Ovary (tissue), 9 donors: Measurements from ENCODE around the gene IST1. TPM values are rescaled to one million over a fixed set of nuclear protein-coding genes. Genes with fewer than 3 reads are reported as not detected.

Experiments used
- DNase-seq, 5 donors: peaks; one replicate each; pipeline ENCODE4 v3.0.0-alpha.2; 2019 to 2020
- H3K27ac ChIP-seq, 2 donors: fragments of 200-600 bp; one replicate each; pipeline versions ENCODE4 v1.5.1 to v1.8.0; 2019 to 2022
- H3K27me3 ChIP-seq: fragments of 200-600 bp; one replicate; pipeline ENCODE4 v1.8.0; 2022
- H3K36me3 ChIP-seq: fragments of 200-600 bp; sonication (generic); one replicate; pipeline ENCODE4 v1.5.1; 2019
- H3K4me1 ChIP-seq: one replicate; pipeline ENCODE4 v1.8.1; 2013; ENCODE audit warnings: mild to moderate bottlenecking, moderate library complexity; ENCODE audit not compliant: insufficient read depth
- H3K4me3 ChIP-seq: fragments of 200-600 bp; sonication (generic); one replicate; pipeline ENCODE4 v1.5.1; 2017
- H3K9me3 ChIP-seq, 2 donors: fragments of 200-600 bp in 1 of 2; sonication (generic) in 1 of 2; one replicate each; pipeline versions ENCODE4 v1.5.1 to v1.8.1; 2013 to 2019; ENCODE audit warnings: mild to moderate bottlenecking in 1 of 2, moderate library complexity in 1 of 2
- CTCF ChIP-seq, 3 donors: fragments of 450-650 bp in 2 of 3; fragments of 200-600 bp in 1 of 3; IDR thresholded peaks; one replicate each; pipeline versions ENCODE4 v1.5.1 to v1.8.0; 2016 to 2022; ENCODE audit warnings: antibody characterized with exemption in 3 of 3, mild to moderate bottlenecking in 1 of 3
- EP300 ChIP-seq: sonication (generic); formaldehyde crosslinking; IDR thresholded peaks from one replicate; pipeline ENCODE4 v1.6.1; 2017; ENCODE audit warnings: antibody characterized with exemption
- POLR2A ChIP-seq: fragments of 450-650 bp; IDR thresholded peaks from one replicate; pipeline ENCODE4 v1.6.1; 2017; ENCODE audit warnings: antibody characterized with exemption, mild to moderate bottlenecking, moderate library complexity
- WGBS, 3 donors: extraction: QIAGEN DNeasy Blood & Tissue Kit in 1 of 3; methylation state at CpG; one replicate each; pipeline versions ENCODE4 v1.1.5 to v1.1.7; 2013 to 2017; 5-methylcytosine and 5-hydroxymethylcytosine counted together
- intact Hi-C, 4 donors: fragments of 100-400 bp; cut with DNase I; formaldehyde crosslinking; loops; one replicate each; pipeline versions ENCODE4 v1.11.0 to v1.15.1; 2022 to 2023
- polyA plus RNA-seq, 2 donors: library from polyadenylated mRNA; stranded (reverse); fragments of 200-250 nt in 1 of 2; fragments of 350-450 nt in 1 of 2; fragmentation: Illumina TruSeq in 1 of 2; extraction: RNeasy Lipid Tissue Mini Kit (QIAGEN cat#74804) in 1 of 2; gene quantifications; one replicate each; pipeline ENCODE4 v1.2.3, GENCODE V29; 2013 to 2014
- total RNA-seq, 7 donors: library from RNA; depleted of rRNA in 2 of 7; stranded (reverse); fragments of >200 nt in 2 of 7; fragmentation: NEBNext Ultra II Directional in 3 of 7; extraction: Animal tissue kit (Norgen Biotek cat#: 25700) in 3 of 7; gene quantifications; one replicate each; pipeline versions ENCODE4 v1.1.0 to v1.2.4, GENCODE V29; 2016 to 2023
- donor health status: DM: no; HTN: no; CAD: no; lungs with moderate emphysema.
- donor health status: DM: no; HTN: no; CAD: no.
- donor health status: Bipolar disorder and iron deficiency.
- donor health status: DM: yes; HTN: yes; CAD: no.
- donor health status: DM: no; HTN: no; CAD: no.
- donor health status: DM: yes; HTN: yes; CAD: no.

IST1 gene
- total and polyA plus RNA-seq, 9 donors, result 119 to 324 (median 169) TPM

- no peak for TF ChIP-seq CTCF (IDR thresholded peaks at IDR 0.05)
- TF ChIP-seq POLR2A, result no peak
- no peak for TF ChIP-seq EP300
- Histone ChIP-seq H3K9me3 (no peaks in the 10 kb centered on the region), H3K36me3 (no peaks in the 10 kb centered on the region), H3K27ac (no peak overlapping the region), H3K4me1 (peaks cover 2% of the 10 kb centered on the region), H3K27me3 (no peaks in the 10 kb centered on the region), H3K4me3 (no peak overlapping the region)
- intact Hi-C loops, result no loop called here
- WGBS, 3 donors, result 84 to 94% (median 87%) methylated on average over 6 of the region's 6 CpGs
- no peak for DNase-seq
Observed at GRCh38 chr16:71848622-71849021, 46.7 kb upstream of the IST1 start.

- H3K27me3 ChIP-seq, result no peaks in the 10 kb centered on the region
- no peaks in the 10 kb centered on the region for H3K9me3 ChIP-seq
- no peak overlapping the region for H3K4me3 ChIP-seq
- intact Hi-C loops, result no loop called here
- H3K36me3 ChIP-seq, result no peaks in the 10 kb centered on the region
- H3K27ac ChIP-seq, result no peak overlapping the region
- no peak for DNase-seq
- peaks cover 2% of the 10 kb centered on the region for H3K4me1 ChIP-seq
- TF ChIP-seq EP300, result no peak
- no peak for TF ChIP-seq POLR2A
- TF ChIP-seq CTCF (IDR thresholded peaks at IDR 0.05), result no peak
- WGBS, 3 donors, result 69 to 96% (median 90%) methylated on average over 8 of the region's 8 CpGs
Observed at GRCh38 chr16:71851746-71852145, 43.6 kb upstream of the IST1 start.

DNA sequence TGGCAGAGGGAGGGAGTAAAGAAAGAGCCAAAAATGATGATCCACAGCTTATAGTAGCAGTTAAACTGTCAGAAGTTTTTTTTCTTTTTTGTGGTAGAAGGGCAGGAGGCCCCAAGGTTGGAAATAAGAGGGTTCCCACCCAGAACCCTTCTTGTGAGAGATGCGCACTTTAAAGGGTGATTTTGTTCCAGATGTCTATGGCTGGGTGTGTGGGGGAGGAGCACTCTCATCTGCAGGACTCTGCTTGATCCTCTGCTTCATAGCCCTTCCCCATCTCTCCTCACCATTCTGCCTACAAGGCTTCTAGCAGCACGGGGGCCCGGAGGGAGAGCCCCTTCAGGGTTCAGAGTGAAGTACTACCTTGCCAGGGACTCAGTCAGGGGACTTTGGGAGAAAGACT is 43.2 kb upstream of the IST1 start:
- WGBS, 3 donors, result 71 to 80% (median 75%) methylated on average over 3 of the region's 3 CpGs
- TF ChIP-seq EP300, result no peak
- TF ChIP-seq CTCF (IDR thresholded peaks at IDR 0.05), result no peak
- TF ChIP-seq POLR2A, result no peak
- H3K27ac ChIP-seq, result no peak overlapping the region
- intact Hi-C loops, result no loop called here
- H3K36me3 ChIP-seq, result no peaks in the 10 kb centered on the region
- H3K4me1 ChIP-seq, result no peaks in the 10 kb centered on the region
- H3K27me3 ChIP-seq, result no peaks in the 10 kb centered on the region
- no peak for DNase-seq
- no peak overlapping the region for H3K4me3 ChIP-seq
- no peaks in the 10 kb centered on the region for H3K9me3 ChIP-seq

DNA sequence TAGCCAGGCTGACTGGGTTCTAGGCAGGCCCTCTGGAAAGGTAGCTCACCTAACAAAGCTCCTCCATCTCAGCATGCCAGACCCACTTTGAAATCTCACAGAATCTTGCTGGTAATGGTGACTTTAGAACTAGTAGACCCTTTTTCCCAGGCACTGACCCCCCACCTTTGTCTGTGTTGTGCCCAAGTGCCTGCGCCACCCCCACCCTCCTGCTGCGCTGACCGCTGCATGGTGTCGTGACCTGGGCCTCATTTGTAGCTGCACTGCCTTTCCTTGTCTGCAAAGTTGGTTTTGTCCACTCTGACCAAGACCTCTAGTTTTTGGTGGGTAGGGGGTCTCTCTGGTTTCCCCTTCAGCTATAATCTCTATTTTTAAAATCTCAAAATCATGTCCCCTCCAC is 42.8 kb upstream of the IST1 start:
- DNase-seq, result no peak
- TF ChIP-seq POLR2A, result no peak
- no peak for TF ChIP-seq CTCF (IDR thresholded peaks at IDR 0.05)
- TF ChIP-seq EP300, result no peak
- no peaks in the 10 kb centered on the region for H3K4me1 ChIP-seq
- no peaks in the 10 kb centered on the region for H3K36me3 ChIP-seq
- H3K27me3 ChIP-seq, result no peaks in the 10 kb centered on the region
- no peak overlapping the region for H3K27ac ChIP-seq
- H3K4me3 ChIP-seq, result no peak overlapping the region
- H3K9me3 ChIP-seq, result no peaks in the 10 kb centered on the region
- WGBS, 3 donors, result 97 to 98% (median 98%) methylated on average over 4 of the region's 4 CpGs
- intact Hi-C loops, result no loop called here

GRCh38 chr16:71853413-71853812 is 41.9 kb upstream of the IST1 start:
- DNase-seq, result no peak
- intact Hi-C loops, result no loop called here
- TF ChIP-seq POLR2A (no peak), CTCF (IDR thresholded peaks at IDR 0.05) (no peak), EP300 (no peak)
- Histone ChIP-seq H3K4me3 (no peak overlapping the region), H3K4me1 (no peaks in the 10 kb centered on the region), H3K27me3 (no peaks in the 10 kb centered on the region), H3K36me3 (no peaks in the 10 kb centered on the region), H3K9me3 (no peaks in the 10 kb centered on the region), H3K27ac (no peak overlapping the region)
- WGBS, 3 donors, result 79 to 89% (median 83%) methylated on average over 4 of the region's 4 CpGs
